ENCODE measurements around the gene SORCS2.

Gene SORCS2

GRCh38 chr4:7195546-7196287, 3.4 kb downstream of the SORCS2 start:
- POLR2A ChIA-PET = no interaction called here
- H3K4me1 ChIP-seq (ENCODE audit: control extremely low read depth in 1 of 4, control insufficient read depth in 4 of 4, insufficient read depth in 4 of 4, low read length in 3 of 4) = peaks cover 0 to 5% (median 2%) of the 10 kb centered on the region in 4 experiments
- peaks cover 0 to 97% (median 35%) of the 10 kb centered on the region in 5 experiments for H3K27me3 ChIP-seq (replicated peaks in 2 of 5; ENCODE audit: control insufficient read depth in 4 of 5, insufficient read depth in 5 of 5, low read length in 4 of 5)
- DNase-seq = no peak
- no peak overlapping the region for H3K27ac ChIP-seq (ENCODE audit: insufficient read depth in 1 of 2, low read depth in 1 of 2, low read length in 2 of 2, poor library complexity in 1 of 2, severe bottlenecking in 2 of 2)
- H3K4me3 ChIP-seq (ENCODE audit: control insufficient read depth in 1 of 7, extremely low read depth in 1 of 7, insufficient read depth in 4 of 7, low read depth in 2 of 7, low read length in 6 of 7) = no peak overlapping the region
- no peaks in the 10 kb centered on the region for H3K9me3 ChIP-seq (ENCODE audit: control extremely low read depth in 1 of 5, control insufficient read depth in 4 of 5, insufficient read depth in 2 of 5, low read depth in 1 of 5, low read length in 4 of 5)
- CTCF ChIA-PET = interaction anchor here (1.3 to 3.0 kb wide), 5 partner anchors 10 to 783 kb away, joined by 3 to 10 read pairs (median 4); no protein-coding TSS in a partner anchor
- H3K36me3 ChIP-seq (ENCODE audit: control insufficient read depth in 4 of 4, insufficient read depth in 4 of 4, low read length in 3 of 4) = no peaks in the 10 kb centered on the region
- 67% methylated on average over 13 of the region's 14 CpGs for WGBS (ENCODE audit: insufficient coverage)

DNA sequence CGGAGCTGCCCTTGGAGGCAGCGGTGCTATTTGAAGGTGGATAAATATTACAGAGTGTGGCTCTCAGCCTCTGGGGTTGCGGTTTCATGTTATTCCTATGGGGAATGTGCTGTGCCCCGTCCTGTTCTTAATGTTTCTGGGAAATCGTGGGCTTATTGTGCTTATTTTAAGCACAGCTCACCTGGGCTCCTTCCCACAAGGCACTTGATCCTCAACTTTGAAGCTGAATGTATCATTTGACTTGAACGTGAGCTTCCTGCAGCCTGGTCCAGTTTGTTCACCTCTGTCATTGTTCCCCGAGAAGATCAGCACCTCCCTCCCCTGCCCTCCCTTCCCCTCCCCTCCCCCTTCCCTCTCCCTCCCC, 3.9 kb downstream of the SORCS2 start:
- H3K27me3 ChIP-seq (replicated peaks in 2 of 5; ENCODE audit: control insufficient read depth in 4 of 5, insufficient read depth in 5 of 5, low read length in 4 of 5) = peaks cover 0 to 97% (median 35%) of the 10 kb centered on the region in 5 experiments
- H3K4me1 ChIP-seq (ENCODE audit: control extremely low read depth in 1 of 4, control insufficient read depth in 4 of 4, insufficient read depth in 4 of 4, low read length in 3 of 4) = peaks cover 0 to 5% (median 2%) of the 10 kb centered on the region in 4 experiments
- WGBS (ENCODE audit: insufficient coverage) = 58% methylated on average over 6 of the region's 7 CpGs
- no peak overlapping the region for H3K27ac ChIP-seq (ENCODE audit: insufficient read depth in 1 of 2, low read depth in 1 of 2, low read length in 2 of 2, poor library complexity in 1 of 2, severe bottlenecking in 2 of 2)
- no peak overlapping the region for H3K4me3 ChIP-seq (ENCODE audit: control insufficient read depth in 1 of 7, extremely low read depth in 1 of 7, insufficient read depth in 4 of 7, low read depth in 2 of 7, low read length in 6 of 7)
- ChIA-PET POLR2A (no interaction called here), CTCF (interaction anchor here (1.3 to 2.2 kb wide), 2 partner anchors 17 to 100 kb away, joined by 3 to 8 read pairs; no protein-coding TSS in a partner anchor)
- no peaks in the 10 kb centered on the region for H3K9me3 ChIP-seq (ENCODE audit: control extremely low read depth in 1 of 5, control insufficient read depth in 4 of 5, insufficient read depth in 2 of 5, low read depth in 1 of 5, low read length in 4 of 5)
- no peak for DNase-seq
- H3K36me3 ChIP-seq (ENCODE audit: control insufficient read depth in 4 of 4, insufficient read depth in 4 of 4, low read length in 3 of 4) = no peaks in the 10 kb centered on the region

- no peak for DNase-seq
- Histone ChIP-seq H3K27ac (ENCODE audit: insufficient read depth in 1 of 2, low read depth in 1 of 2, low read length in 2 of 2, poor library complexity in 1 of 2, severe bottlenecking in 2 of 2) (no peak overlapping the region), H3K9me3 (ENCODE audit: control extremely low read depth in 1 of 5, control insufficient read depth in 4 of 5, insufficient read depth in 2 of 5, low read depth in 1 of 5, low read length in 4 of 5) (no peaks in the 10 kb centered on the region), H3K4me3 (ENCODE audit: control insufficient read depth in 1 of 7, extremely low read depth in 1 of 7, insufficient read depth in 4 of 7, low read depth in 2 of 7, low read length in 6 of 7) (no peak overlapping the region), H3K36me3 (ENCODE audit: control insufficient read depth in 4 of 4, insufficient read depth in 4 of 4, low read length in 3 of 4) (no peaks in the 10 kb centered on the region), H3K27me3 (replicated peaks in 2 of 5; ENCODE audit: control insufficient read depth in 4 of 5, insufficient read depth in 5 of 5, low read length in 4 of 5) (peaks cover 0 to 97% (median 31%) of the 10 kb centered on the region in 5 experiments), H3K4me1 (ENCODE audit: control extremely low read depth in 1 of 4, control insufficient read depth in 4 of 4, insufficient read depth in 4 of 4, low read length in 3 of 4) (peaks cover 0 to 6% (median 2%) of the 10 kb centered on the region in 4 experiments)
- 85% methylated on average over 4 of the region's 5 CpGs for WGBS (ENCODE audit: insufficient coverage)
- POLR2A ChIA-PET = no interaction called here
- CTCF ChIA-PET = interaction anchor here (1.2 to 2.2 kb wide), 3 partner anchors 11 to 138 kb away, joined by 3 to 8 read pairs (median 3); no protein-coding TSS in a partner anchor
These were observed 4.4 kb downstream of the SORCS2 start for GRCh38 chr4:7196736-7197135.

DNA sequence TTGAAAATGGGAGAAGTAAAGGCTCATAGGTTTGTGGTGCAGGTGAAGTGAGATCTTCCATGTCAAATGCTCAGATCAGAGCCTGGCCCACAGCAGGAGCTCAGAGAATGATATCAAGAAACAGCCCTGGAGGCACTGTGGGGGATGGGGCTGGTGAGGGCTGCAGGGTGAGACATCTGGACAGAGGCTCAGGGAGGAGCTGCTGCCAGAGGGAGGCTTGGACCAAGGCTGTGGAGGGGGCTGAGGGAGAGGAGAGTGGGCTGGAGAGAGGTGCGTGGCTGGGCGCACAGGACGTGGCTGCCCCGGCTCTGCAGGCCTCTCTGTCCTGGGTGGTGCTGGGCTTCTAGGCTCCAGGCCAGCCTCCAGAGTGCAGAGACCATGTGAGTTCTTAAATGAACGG, 5.6 kb downstream of the SORCS2 start:
- peaks cover 0 to 12% (median 2%) of the 10 kb centered on the region in 4 experiments for H3K4me1 ChIP-seq (ENCODE audit: control extremely low read depth in 1 of 4, control insufficient read depth in 4 of 4, insufficient read depth in 4 of 4, low read length in 3 of 4)
- H3K9me3 ChIP-seq (ENCODE audit: control extremely low read depth in 1 of 5, control insufficient read depth in 4 of 5, insufficient read depth in 2 of 5, low read depth in 1 of 5, low read length in 4 of 5) = no peaks in the 10 kb centered on the region
- H3K4me3 ChIP-seq (ENCODE audit: control insufficient read depth in 1 of 7, extremely low read depth in 1 of 7, insufficient read depth in 4 of 7, low read depth in 2 of 7, low read length in 6 of 7) = no peak overlapping the region
- no peak for DNase-seq
- H3K27me3 ChIP-seq (replicated peaks in 2 of 5; ENCODE audit: control insufficient read depth in 4 of 5, insufficient read depth in 5 of 5, low read length in 4 of 5) = peaks cover 0 to 93% (median 32%) of the 10 kb centered on the region in 5 experiments
- 88% methylated on average over 5 of the region's 5 CpGs for WGBS (ENCODE audit: insufficient coverage)
- ChIA-PET POLR2A (no interaction called here), CTCF (interaction anchor here (0.9 to 1.3 kb wide), 3 partner anchors 10 to 143 kb away, joined by 3 read pairs; no protein-coding TSS in a partner anchor)
- no peak overlapping the region for H3K27ac ChIP-seq (ENCODE audit: insufficient read depth in 1 of 2, low read depth in 1 of 2, low read length in 2 of 2, poor library complexity in 1 of 2, severe bottlenecking in 2 of 2)
- H3K36me3 ChIP-seq (ENCODE audit: control insufficient read depth in 4 of 4, insufficient read depth in 4 of 4, low read length in 3 of 4) = no peaks in the 10 kb centered on the region

- CTCF ChIA-PET = interaction anchor here (0.9 kb wide), 1 partner anchor 142 kb away, joined by 3 read pairs; no protein-coding TSS in a partner anchor
- DNase-seq = no peak
- POLR2A ChIA-PET = no interaction called here
- WGBS (ENCODE audit: insufficient coverage) = 71% methylated on average over 18 of the region's 20 CpGs
- H3K9me3 ChIP-seq (ENCODE audit: control extremely low read depth in 1 of 5, control insufficient read depth in 4 of 5, insufficient read depth in 2 of 5, low read depth in 1 of 5, low read length in 4 of 5) = no peaks in the 10 kb centered on the region
- peaks cover 0 to 9% (median 0%) of the 10 kb centered on the region in 4 experiments for H3K4me1 ChIP-seq (ENCODE audit: control extremely low read depth in 1 of 4, control insufficient read depth in 4 of 4, insufficient read depth in 4 of 4, low read length in 3 of 4)
- H3K27me3 ChIP-seq (replicated peaks in 2 of 5; ENCODE audit: control insufficient read depth in 4 of 5, insufficient read depth in 5 of 5, low read length in 4 of 5) = peaks cover 0 to 88% (median 27%) of the 10 kb centered on the region in 5 experiments
- no peaks in the 10 kb centered on the region for H3K36me3 ChIP-seq (ENCODE audit: control insufficient read depth in 4 of 4, insufficient read depth in 4 of 4, low read length in 3 of 4)
- H3K27ac ChIP-seq (ENCODE audit: insufficient read depth in 1 of 2, low read depth in 1 of 2, low read length in 2 of 2, poor library complexity in 1 of 2, severe bottlenecking in 2 of 2) = no peak overlapping the region
- H3K4me3 ChIP-seq (ENCODE audit: control insufficient read depth in 1 of 7, extremely low read depth in 1 of 7, insufficient read depth in 4 of 7, low read depth in 2 of 7, low read length in 6 of 7) = no peak overlapping the region
These were observed 6.2 kb downstream of the SORCS2 start for GRCh38 chr4:7198440-7199128.

- Histone ChIP-seq H3K9me3 (ENCODE audit: control extremely low read depth in 1 of 5, control insufficient read depth in 4 of 5, insufficient read depth in 2 of 5, low read depth in 1 of 5, low read length in 4 of 5) (no peaks in the 10 kb centered on the region), H3K27me3 (replicated peaks in 2 of 5; ENCODE audit: control insufficient read depth in 4 of 5, insufficient read depth in 5 of 5, low read length in 4 of 5) (peaks cover 0 to 81% (median 21%) of the 10 kb centered on the region in 5 experiments), H3K4me1 (ENCODE audit: control extremely low read depth in 1 of 4, control insufficient read depth in 4 of 4, insufficient read depth in 4 of 4, low read length in 3 of 4) (peaks cover 0 to 9% (median 0%) of the 10 kb centered on the region in 4 experiments), H3K27ac (ENCODE audit: insufficient read depth in 1 of 2, low read depth in 1 of 2, low read length in 2 of 2, poor library complexity in 1 of 2, severe bottlenecking in 2 of 2) (no peak overlapping the region), H3K36me3 (ENCODE audit: control insufficient read depth in 4 of 4, insufficient read depth in 4 of 4, low read length in 3 of 4) (no peaks in the 10 kb centered on the region), H3K4me3 (ENCODE audit: control insufficient read depth in 1 of 7, extremely low read depth in 1 of 7, insufficient read depth in 4 of 7, low read depth in 2 of 7, low read length in 6 of 7) (no peak overlapping the region)
- no peak for DNase-seq
- POLR2A ChIA-PET = no interaction called here
- WGBS (ENCODE audit: insufficient coverage) = 86% methylated on average over 9 of the region's 15 CpGs
- CTCF ChIA-PET = no interaction called here
These were observed 6.9 kb downstream of the SORCS2 start for GRCh38 chr4:7199129-7199725.

All from common myeloid progenitor, CD34-positive (primary cell).